GM18858 (cell line): ENCODE results near the gene MFSD12.

Experiments used
- ATAC-seq: cut with Tn5 transposase; IDR thresholded peaks from one replicate; pipeline ENCODE4 v1.9.1; 2021; ENCODE audit not compliant: unreplicated experiment

The MFSD12 gene

GRCh38 chr19:3524078-3524842, 33.1 kb downstream of the MFSD12 start:
- ATAC-seq = no peak

DNA sequence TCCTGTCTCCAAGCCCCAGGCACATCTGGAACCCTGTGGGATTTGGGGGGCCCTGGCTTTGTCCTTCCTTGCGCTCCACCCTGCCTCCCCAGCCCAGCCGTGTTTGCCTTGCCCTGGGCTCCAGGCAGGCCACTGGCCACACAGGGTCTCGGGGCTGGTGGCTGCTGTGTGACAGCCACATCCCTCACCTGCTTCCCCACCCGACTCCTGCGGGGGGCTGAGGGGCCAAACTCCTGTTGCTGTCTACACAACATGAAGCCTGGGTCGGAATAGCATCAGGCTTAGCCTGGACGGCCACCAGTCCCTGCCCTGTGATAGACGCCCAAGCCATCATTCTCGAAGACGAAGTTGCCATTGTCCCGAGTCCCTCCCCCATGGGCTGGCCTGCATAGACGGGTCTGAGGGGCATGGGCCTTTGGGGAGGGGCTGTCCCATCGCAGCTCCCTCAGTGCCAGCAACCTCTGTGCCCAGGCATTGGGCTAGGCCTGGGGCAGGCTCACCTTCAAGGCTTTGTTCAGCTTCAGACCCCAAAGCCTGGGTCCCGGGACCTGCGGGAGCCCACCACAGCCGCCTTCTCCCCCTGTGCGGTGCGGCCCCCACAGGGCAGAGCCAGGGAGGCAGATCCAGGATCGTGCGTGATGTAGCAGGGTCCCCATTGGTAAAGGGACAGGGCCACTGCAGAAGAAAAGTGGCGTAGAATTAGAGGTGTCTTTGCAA, 33.9 kb downstream of the MFSD12 start:
- ATAC-seq = no peak

DNA sequence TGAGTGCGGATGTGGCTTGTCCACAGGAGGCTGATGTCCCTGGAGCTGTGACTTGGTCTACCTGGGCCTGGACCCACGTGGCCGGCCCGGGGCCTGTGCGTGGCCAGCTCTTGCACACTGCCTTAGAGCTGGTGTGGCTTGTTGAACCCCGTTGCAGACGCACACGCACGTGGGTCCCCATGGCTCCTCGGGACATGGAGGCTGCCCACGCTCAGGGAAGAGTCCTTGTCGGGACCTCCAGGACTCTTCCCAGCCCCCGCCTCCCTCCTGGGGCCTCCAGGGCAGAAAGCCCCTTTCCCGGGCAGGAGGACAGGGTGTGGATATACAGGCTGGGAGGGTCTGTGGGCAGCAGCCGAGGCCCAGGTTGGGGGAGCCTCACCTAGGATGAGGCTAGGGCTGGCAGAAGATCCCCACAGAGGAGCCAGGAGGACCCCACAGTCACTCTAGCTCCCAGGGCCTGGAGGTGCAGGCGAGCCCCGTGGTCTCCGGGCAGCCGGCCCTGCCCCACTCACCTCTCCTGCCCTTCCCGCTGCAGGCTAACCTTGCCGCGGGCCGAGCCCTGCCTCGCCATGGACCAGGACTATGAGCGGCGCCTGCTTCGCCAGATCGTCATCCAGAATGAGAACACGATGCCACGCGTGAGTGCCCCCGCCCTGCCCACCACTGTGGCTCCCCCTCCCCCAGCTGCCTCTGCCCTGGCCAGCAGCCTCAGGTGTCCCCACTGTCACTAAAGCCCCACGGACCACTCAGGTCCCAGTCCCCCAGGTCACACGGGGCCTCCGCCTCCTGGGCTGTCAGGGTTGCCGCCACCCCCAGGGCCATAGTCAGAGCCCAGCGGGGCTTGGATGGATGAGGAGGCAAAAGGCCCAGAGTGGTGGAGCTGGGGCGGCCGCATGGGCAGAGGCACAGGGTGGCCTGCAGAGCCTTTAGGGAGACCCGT, 34.7 kb downstream of the MFSD12 start:
- no peak for ATAC-seq

DNA sequence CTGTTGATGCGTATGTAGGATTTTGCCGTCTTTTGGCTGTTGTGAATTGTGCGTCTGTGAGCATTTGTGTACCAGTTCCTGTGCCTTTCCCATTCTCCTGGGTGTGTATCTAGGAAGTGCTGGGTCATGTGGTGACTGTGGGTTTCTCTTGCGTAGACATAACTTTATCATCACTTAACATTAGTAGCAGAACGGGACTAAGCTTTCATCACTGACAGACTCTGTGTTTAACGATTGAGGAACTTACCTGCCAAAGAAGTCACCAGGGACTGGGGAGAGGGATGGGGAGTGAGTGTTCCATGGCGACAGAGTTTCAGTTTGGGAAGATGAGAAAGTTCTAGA, 36.3 kb downstream of the MFSD12 start:
- ATAC-seq = no peak

- ATAC-seq = no peak
Measured at GRCh38 chr19:3520166-3521103, 37.0 kb downstream of the MFSD12 start.

DNA sequence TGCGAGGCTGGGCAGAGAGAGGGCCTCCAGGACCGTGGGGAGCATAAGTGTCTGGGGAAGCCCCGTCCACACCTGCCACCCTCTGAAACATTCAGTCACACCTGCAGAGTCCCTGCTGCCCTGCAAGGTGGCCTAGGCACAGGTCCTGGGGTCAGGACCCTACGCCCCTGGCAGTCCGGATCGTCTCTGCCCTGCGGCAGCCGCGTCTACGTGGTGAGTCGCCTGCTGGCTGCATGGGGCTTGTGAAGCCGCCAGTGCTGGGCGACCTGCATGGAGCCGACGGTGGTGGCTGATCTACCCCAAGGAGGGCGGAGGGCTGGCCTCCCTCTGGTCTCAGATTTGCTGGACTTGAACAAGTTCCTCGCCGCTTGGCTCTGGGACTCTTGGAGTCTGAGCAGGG, 38.3 kb downstream of the MFSD12 start:
- no peak for ATAC-seq

DNA sequence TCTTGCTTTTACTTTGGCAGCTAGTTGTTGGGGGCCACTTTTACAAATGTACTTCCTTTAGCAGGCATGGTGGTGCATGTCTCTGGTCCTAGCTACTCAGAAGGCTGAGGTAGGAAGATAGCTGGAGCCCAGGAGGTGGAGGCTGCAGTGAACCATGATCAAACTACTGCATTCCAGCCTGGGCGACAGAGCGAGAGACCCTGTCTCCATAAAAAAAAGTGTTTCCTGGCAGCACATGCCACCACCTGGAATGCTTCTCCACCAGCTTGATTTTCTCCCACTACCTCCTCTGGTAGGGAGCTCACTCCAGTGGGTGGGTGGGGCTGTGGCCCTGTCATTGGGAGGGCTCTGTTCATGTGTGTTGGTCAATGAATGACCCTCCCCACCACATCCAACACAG, 38.7 kb downstream of the MFSD12 start:
- ATAC-seq = no peak

DNA sequence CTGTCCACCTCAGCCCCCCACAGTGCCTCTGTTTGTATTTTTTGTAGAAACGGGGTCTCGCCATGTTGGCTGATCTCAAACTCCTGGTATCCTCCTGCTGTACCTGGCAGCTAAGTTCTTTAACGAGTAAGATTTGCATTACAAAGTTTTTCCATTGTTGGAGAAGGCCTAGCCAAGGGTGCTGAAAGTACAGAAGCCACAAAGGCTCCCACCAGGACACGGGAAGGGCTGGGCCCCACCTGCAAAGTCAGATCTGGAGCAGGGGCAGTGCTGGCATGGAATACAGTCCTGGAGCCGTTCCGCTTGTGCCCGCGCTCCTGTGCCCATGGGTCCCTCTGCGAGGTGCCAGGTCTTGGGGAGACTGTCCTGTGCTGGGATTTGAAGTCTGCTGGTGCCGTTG, 39.1 kb downstream of the MFSD12 start:
- no peak for ATAC-seq

DNA sequence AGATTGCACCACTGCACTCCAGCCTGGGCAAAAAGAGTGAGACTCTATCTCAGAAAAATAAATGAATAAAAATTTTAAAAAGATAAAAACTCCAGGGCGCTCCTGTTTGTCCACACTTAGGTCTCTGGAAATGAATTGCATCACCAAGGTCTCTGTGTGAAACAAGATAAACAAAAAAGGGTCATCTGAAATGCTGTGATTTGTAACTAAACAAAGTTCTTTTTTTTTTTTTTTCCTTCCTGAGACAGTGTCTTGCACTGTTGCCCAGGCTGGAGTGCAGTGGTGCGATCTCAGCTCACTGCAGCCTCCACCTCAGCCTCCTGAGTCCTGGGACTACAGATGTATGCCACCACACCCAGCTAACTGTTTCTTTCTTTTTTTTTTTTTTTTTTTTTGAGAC, 39.7 kb downstream of the MFSD12 start:
- no peak for ATAC-seq

GRCh38 chr19:3516675-3517207, 40.6 kb downstream of the MFSD12 start:
- ATAC-seq = no peak

DNA sequence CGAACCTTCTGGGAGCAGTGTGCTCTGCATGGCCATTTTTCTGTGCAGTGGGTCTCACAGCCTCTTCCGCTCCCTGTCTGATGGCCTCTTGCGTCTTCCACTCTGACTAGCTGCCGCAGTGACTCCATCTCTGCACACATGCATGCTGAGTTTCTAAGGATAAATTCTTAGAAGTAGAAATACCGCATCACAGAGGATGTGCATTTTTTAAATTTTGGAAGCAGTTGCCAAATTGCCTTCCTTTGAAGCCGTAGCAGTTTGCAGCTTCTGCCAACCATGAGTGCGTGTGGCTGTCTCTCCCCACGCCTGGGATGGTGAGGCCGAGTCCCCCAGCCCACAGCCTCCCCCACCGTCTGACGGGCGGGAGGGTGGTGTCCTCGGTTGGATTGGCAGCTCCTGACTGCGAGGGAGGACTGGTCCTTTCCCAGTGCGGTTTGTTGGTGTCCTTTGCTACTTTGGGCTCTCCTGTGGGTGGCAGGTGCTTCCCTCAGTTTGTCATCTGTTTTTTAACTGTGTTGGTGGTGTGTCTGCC, 41.4 kb downstream of the MFSD12 start:
- ATAC-seq = no peak

DNA sequence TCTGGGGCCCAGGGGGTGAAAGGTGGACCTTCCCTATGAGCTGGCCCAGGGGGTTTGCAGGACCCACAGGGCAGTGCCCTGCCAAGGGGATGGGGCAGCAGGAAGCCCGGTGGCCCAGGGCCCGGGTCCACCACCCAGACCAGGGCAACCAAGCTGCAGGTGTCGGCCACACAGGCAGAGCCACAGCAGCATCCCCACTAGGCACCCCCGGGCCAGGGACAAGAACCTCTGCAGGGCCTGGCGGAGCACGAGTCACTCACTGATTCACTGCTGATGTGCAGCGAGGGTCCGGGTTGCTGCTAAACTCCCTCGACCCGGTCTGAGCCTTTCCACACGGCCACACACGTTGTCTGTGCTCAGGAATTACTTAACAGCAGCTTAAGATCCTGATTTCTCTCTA, 42.5 kb downstream of the MFSD12 start:
- ATAC-seq = no peak

GRCh38 chr19:3513229-3514140, 43.9 kb downstream of the MFSD12 start:
- ATAC-seq = no peak

- no peak for ATAC-seq
Measured at GRCh38 chr19:3512562-3513228, 44.7 kb downstream of the MFSD12 start.

DNA sequence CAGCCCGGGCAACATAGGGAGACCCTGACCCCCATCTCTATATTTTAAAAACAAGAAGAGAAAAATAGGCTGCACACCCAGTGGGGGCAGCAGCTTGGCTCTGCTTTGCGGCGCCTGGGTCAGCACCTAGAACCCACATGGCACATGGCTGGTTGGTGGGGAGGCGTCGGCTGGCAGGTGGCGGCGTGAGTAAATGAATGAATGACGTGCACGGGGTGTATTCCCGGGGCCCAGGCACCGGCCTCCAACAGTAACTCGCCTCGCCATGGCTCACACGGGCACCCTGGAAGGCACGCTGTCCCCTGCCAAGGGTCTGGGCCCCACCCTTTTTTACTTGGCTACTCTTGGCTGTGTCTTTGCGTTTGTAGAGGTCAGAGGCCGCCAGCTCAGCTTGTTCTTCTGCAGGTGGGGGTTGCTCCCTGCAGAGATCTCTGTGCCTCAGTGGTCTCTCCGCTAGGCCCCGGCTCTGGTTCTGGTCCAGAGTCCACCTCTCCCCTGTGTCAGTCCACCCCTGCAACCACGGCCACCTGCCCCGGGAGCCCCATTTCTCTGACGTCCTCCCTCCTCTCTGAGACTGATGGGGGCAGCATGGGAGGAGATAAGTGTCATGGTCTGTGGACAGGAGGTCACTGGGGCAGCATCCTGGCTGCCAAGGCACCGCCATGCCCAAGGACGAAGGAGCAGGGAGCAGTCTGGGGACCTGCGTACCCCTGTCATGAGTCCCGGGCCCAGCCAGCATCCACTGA, 45.7 kb downstream of the MFSD12 start:
- no peak for ATAC-seq

DNA sequence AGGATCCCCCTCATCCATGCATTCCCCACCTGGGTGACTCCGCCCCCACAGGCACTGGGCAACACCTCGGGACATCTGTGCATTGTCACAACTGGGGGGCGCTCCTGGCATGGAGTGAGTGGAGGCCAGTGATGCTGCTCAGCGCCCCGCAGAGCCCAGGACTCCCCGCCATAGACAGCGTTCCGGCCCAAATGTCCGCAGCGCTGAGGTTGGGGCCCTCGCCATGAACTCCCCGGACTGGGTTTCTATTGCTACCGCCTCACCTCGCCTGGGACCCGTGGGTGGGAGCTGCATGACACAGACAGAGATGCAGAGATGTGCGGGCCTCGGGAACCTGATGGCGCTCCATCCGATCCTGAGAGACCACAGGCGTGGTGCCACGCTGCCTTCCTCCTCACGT, 46.7 kb downstream of the MFSD12 start:
- no peak for ATAC-seq

DNA sequence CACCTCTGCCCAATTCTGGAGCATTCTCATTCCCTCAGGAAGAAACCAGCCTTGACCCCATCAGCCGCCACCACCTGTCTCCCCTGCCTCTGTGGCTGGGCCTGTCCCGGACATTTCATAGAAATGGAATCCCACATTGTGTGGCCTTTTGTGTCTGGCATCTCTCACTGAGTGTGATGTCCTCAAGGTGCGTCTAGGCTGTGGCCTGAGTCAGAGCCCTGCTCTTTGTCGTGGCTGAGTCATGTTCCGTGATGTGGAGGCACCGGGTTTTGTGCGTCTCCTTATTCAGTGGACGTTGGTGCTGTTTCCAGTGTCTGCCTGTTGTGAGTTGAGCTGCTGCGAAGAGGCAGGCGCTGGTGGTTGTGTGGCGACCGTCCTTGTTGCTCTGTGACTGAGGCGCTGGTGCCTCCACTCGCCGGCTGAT, 47.8 kb downstream of the MFSD12 start:
- ATAC-seq = no peak
